Kidney (tissue), 14 donors: ENCODE measurements around the gene IGF1R. TPM values are rescaled to one million over a fixed set of nuclear protein-coding genes. Genes with fewer than 3 reads are reported as not detected.

Source experiments
- DNase-seq, 5 donors: peaks; one replicate each; pipeline ENCODE4 v3.0.0-alpha.2; 2013 to 2020
- FAIRE-seq: peaks from 2 replicates; lab custom pipeline; 2012; peaks lifted over from hg19 to GRCh38; lab: Jason Lieb, UNC
- H3K27ac ChIP-seq, 2 donors: one replicate each; pipeline ENCODE4 v1.7.0; 2013; ENCODE audit warnings: low read depth in 2 of 2, low read length in 2 of 2, inconsistent platforms in 1 of 2
- H3K27me3 ChIP-seq: one replicate; pipeline ENCODE4 v1.7.1; 2013; ENCODE audit warnings: low read length, inconsistent platforms; ENCODE audit not compliant: control insufficient read depth, insufficient read depth
- H3K36me3 ChIP-seq, 3 donors: one replicate each; pipeline versions ENCODE4 v1.7.0 to v1.7.1; 2013; ENCODE audit warnings: low read length in 3 of 3, control low read depth in 1 of 3, inconsistent platforms in 1 of 3; ENCODE audit not compliant: insufficient read depth in 3 of 3, control insufficient read depth in 2 of 3
- H3K4me1 ChIP-seq, 3 donors: one replicate each; pipeline versions ENCODE4 v1.7.0 to v1.7.1; 2013; ENCODE audit warnings: low read length in 3 of 3, inconsistent platforms in 1 of 3, low read depth in 1 of 3; ENCODE audit not compliant: control insufficient read depth in 2 of 3, insufficient read depth in 2 of 3
- H3K4me3 ChIP-seq, 3 donors: one replicate each; pipeline versions ENCODE4 v1.7.0 to v1.8.1; 2013; ENCODE audit warnings: low read length in 3 of 3, control low read depth in 1 of 3, inconsistent platforms in 1 of 3
- H3K9ac ChIP-seq, 3 donors: one replicate each; pipeline versions ENCODE4 v1.7.0 to v1.7.1; 2013; ENCODE audit warnings: low read length in 3 of 3, control low read depth in 1 of 3, inconsistent platforms in 1 of 3
- H3K9me3 ChIP-seq, 3 donors: one replicate each; pipeline versions ENCODE4 v1.7.0 to v1.7.1; 2013; ENCODE audit warnings: low read length in 3 of 3, control low read depth in 1 of 3, inconsistent platforms in 1 of 3; ENCODE audit not compliant: control insufficient read depth in 2 of 3, insufficient read depth in 1 of 3
- CTCF ChIP-seq: IDR thresholded peaks from 3 replicates; pipeline ENCODE4 v1.5.1; 2012; ENCODE audit warnings: mild to moderate bottlenecking, moderate library complexity, borderline replicate concordance; ENCODE audit not compliant: insufficient read depth; ENCODE audit errors: extremely low read depth
- intact Hi-C: fragments of 100-400 bp; cut with DNase I; formaldehyde crosslinking; loops from one replicate; pipeline ENCODE4 v1.11.1; 2022
- polyA plus RNA-seq: library from polyadenylated mRNA; stranded (reverse); fragments of 350-450 nt; fragmentation: Illumina TruSeq; extraction: RNeasy Lipid Tissue Mini Kit (QIAGEN cat#74804); gene quantifications from one replicate; pipeline ENCODE4 v1.2.3, GENCODE V29; 2014; ENCODE audit warnings: low read depth, low replicate concordance; ENCODE audit not compliant: insufficient read depth
- total RNA-seq: library from RNA; stranded (reverse); fragmentation: NEBNext Ultra II Directional; extraction: Animal tissue kit (Norgen Biotek cat#: 25700); gene quantifications from one replicate; pipeline ENCODE4 v1.2.1, GENCODE V29; 2021
- donor health status: control.
- donor health status: control.
- donor health status: control.
- donor health status: control.
- donor health status: control.
- donor health status: DM: yes; HTN: yes; CAD: no.
- donor health status: Normal renal cell carcinoma (clear cell type).

IGF1R gene
- total and polyA plus RNA-seq, 2 donors from 2014 or later = 6.5 to 73.2 TPM

DNA sequence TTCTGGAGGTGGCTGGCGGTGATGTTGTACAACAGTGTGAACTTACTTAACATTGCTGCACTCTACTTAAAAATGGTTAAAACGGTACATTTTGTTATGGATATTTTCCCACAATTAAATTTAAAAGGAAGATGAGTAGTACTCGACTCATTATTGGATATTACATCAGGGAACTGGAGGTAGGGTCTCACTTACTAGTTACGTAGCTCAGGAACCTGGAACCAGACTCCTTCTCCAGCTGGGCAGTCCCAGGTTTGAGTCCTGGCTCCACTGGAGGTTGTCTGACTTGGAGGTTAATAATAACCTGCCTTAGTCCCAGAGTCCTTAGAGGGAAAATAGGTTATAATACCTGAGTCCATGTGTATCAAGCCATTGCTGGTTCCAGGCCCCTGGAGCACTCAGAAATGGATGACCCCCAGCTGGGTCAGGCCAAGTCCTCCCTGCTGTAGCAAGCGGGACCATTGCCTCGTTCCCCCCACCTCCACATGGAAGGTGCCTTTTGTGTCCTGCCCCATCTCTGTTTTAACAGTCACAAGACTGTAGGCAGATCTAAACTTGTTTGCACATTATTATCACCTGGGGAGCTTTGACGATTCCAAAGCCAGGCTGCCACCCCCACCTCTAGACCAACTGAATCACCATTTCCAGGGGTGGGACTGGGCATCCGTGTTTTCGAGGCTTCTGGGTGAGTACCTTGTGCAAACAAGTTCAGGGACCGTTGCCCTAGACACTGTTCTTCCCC is 126.6 kb downstream of the IGF1R start:
- H3K4me3 ChIP-seq = peak overlapping the region in 1 of 3 donors; percentile 35
- peak overlapping the region in 1 of 3 donors; percentile 29 for H3K9ac ChIP-seq
- no peak for TF ChIP-seq CTCF
- no peaks in the 10 kb centered on the region for H3K36me3 ChIP-seq
- no peaks in the 10 kb centered on the region for H3K27me3 ChIP-seq
- intact Hi-C loops = no loop called here
- H3K27ac ChIP-seq = peak overlapping the region; percentile 38 to 85
- no peaks in the 10 kb centered on the region for H3K9me3 ChIP-seq
- peak in 1 of 5 donors; percentile 2 for DNase-seq
- no peak for FAIRE-seq
- H3K4me1 ChIP-seq = peaks cover 8 to 44% (median 16%) of the 10 kb centered on the region in 3 donors

DNA sequence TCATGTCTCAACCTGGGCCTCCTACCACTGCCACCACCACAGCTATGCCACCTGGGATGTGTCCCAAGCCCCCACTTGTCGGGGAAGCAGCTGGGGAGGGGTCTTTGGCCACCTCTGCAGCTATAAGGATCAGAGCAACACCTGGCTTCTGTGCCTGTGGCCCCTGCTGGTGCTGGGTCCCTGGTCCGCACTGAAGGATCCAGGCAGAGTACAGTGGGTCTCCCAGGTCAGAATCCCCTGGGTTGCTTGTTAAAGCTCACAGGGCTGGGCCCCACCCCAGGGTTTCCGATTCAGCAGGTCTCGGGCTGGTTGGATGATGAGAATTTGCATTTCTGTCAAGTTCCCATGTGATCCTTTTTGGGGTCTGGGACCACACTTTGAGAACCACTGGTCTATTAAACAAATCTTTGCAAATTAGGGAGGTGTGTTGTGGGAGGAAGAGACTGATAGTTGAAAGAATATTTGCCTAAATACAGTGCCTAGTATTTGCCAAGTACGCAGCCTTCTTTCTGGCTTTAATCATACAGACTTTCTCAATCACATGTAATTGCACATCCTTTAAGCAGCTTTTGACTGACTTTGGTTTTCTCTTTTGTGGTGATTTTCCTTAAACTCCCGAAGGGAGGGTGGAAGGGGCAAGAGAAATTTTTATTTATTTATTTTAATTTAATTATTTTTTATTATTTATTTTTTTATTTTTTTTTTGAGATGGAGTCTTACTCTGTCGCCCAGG is 127.3 kb downstream of the IGF1R start:
- no peaks in the 10 kb centered on the region for H3K36me3 ChIP-seq
- no peaks in the 10 kb centered on the region for H3K27me3 ChIP-seq
- FAIRE-seq = no peak
- peaks cover 8 to 44% (median 16%) of the 10 kb centered on the region in 3 donors for H3K4me1 ChIP-seq
- H3K4me3 ChIP-seq = peak overlapping the region in 1 of 3 donors; percentile 35
- DNase-seq = peak in 1 of 5 donors; percentile 8
- H3K9ac ChIP-seq = peak overlapping the region in 1 of 3 donors; percentile 29
- H3K27ac ChIP-seq = peak overlapping the region; percentile 38 to 96
- intact Hi-C loops = no loop called here
- H3K9me3 ChIP-seq = no peaks in the 10 kb centered on the region
- TF ChIP-seq CTCF = no peak

DNA sequence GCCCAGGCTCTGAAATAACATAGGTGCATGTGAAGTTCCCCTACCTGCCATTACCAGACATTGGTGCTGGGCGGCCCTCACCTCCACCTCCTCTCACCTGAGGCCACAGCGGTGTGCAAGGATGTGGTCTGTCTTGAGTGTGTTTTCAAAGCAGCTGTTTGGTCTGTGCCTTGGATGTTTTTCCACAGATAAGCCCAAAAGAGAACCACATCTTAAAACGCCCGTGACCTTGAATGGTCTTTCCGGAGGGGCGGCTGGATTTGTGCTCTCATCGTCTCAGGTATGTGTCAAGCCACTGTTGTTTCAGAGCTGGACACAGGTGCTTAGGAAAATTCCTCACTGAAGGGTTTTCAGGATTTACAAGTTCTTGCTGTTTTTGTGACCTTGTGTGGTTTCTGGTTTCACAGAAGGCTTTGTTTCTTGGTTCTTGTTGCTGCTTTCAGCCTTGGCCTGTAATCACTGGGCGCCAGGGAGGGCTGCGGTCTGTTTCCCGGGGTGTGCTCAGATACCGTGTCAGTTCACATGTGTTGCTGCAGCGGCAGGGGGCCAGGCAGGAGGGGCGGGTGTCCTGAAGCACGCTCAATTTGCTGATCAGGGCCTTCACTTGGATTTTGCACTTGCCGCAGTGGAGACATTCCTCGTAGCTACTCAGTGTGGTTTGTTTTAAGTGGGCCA is 128.4 kb downstream of the IGF1R start:
- Histone ChIP-seq H3K36me3 (no peaks in the 10 kb centered on the region), H3K27me3 (no peaks in the 10 kb centered on the region), H3K27ac (peak overlapping the region; percentile 44 to 96), H3K4me1 (peaks cover 8 to 40% (median 16%) of the 10 kb centered on the region in 3 donors), H3K9ac (peak overlapping the region in 1 of 3 donors; percentile 63), H3K4me3 (peak overlapping the region in 1 of 3 donors; percentile 54), H3K9me3 (no peaks in the 10 kb centered on the region)
- intact Hi-C loops = no loop called here
- no peak for FAIRE-seq
- no peak for TF ChIP-seq CTCF
- DNase-seq = peak; percentile 92 to 97 (median 95)
